Astrocyte (in vitro differentiated cells and primary cell): ENCODE results near the gene EGLN2.
"Not testable (repeated sequence)": the region's sequence is repeated elsewhere in the genome, so short reads cannot be mapped to it uniquely, and the experiment has no call there.

Source experiments
- CTCF ChIP-seq: IDR thresholded peaks from 2 replicates; pipeline ENCODE4 v1.5.1; 2011; ENCODE audit warnings: low read depth, mild to moderate bottlenecking, inconsistent platforms, low read length, moderate library complexity; ENCODE audit not compliant: insufficient read depth
- EZH2 ChIP-seq: IDR thresholded peaks from 2 replicates; pipeline ENCODE4 v1.6.1; 2012; ENCODE audit warnings: mild to moderate bottlenecking, low read length, inconsistent platforms; ENCODE audit not compliant: insufficient read depth

GRCh38 chr19:40846722-40847121, 47.7 kb downstream of the EGLN2 start:
- TF ChIP-seq CTCF, EZH2: not testable (repeated sequence)
